Measurements from ENCODE around the gene CCNA1. TPM values are rescaled to one million over a fixed set of nuclear protein-coding genes. Genes with fewer than 3 reads are reported as not detected.

The CCNA1 gene
- 1 to 10 TPM in 1 of 6 donors, under 1 TPM in 3, not detected in 2; 0.23 to 1.1 (median 0.47) TPM for polyA plus RNA-seq (ENCODE audit: low read depth in 6 of 6)

- ATAC-seq (ENCODE audit: low read depth in 2 of 2) (peak; percentile 48 to 56), DNase-seq (peak; percentile 22)
- H3K27ac Mint-ChIP-seq: peak within 1 kb of the TSS in 2 of 6 donors; percentile 55 to 84
- H3K36me3 Mint-ChIP-seq: no peaks in the 10 kb centered on the region
- peak within 1 kb of the TSS; percentile 71 to 92 (median 83) for H3K4me3 Mint-ChIP-seq
- H3K4me1 Mint-ChIP-seq: peaks cover 12 to 31% (median 21%) of the 10 kb centered on the region in 3 donors
- H3K9me3 Mint-ChIP-seq: peaks cover 0 to 5% (median 0%) of the 10 kb centered on the region in 7 donors
- peaks cover 34 to 74% (median 36%) of the 10 kb centered on the region in 3 donors for H3K27me3 Mint-ChIP-seq
Observed at GRCh38 chr13:36432106-36432544, at the start of gene CCNA1. Gene CCNA1, plus strand, starts transcription at chr13:36432495. Its CDS starts 562 bp downstream, at chr13:36433057.

GRCh38 chr13:36385489-36385888 lies 46.8 kb upstream of the CCNA1 start:
- Mint-ChIP-seq H3K27me3 (peaks cover 5 to 16% (median 13%) of the 10 kb centered on the region in 3 donors), H3K9me3 (peaks cover 0 to 13% (median 2%) of the 10 kb centered on the region in 7 donors), H3K4me3 (no peak overlapping the region), H3K36me3 (no peaks in the 10 kb centered on the region), H3K4me1 (no peaks in the 10 kb centered on the region), H3K27ac (no peak overlapping the region)
- ATAC-seq (ENCODE audit: low read depth in 2 of 2): no peak
- DNase-seq: no peak

- Mint-ChIP-seq H3K27me3 (peaks cover 0 to 7% (median 3%) of the 10 kb centered on the region in 3 donors), H3K4me3 (no peak overlapping the region), H3K36me3 (no peaks in the 10 kb centered on the region), H3K4me1 (peaks cover 0 to 5% (median 0%) of the 10 kb centered on the region in 3 donors), H3K27ac (peak overlapping the region in 1 of 6 donors; percentile 32), H3K9me3 (peaks cover 0 to 9% (median 0%) of the 10 kb centered on the region in 7 donors)
- ATAC-seq (ENCODE audit: low read depth in 2 of 2) (peak in 1 of 2 donors; percentile 32), DNase-seq (no peak)
Observed at GRCh38 chr13:36395280-36395679, 37.0 kb upstream of the CCNA1 start.

DNA sequence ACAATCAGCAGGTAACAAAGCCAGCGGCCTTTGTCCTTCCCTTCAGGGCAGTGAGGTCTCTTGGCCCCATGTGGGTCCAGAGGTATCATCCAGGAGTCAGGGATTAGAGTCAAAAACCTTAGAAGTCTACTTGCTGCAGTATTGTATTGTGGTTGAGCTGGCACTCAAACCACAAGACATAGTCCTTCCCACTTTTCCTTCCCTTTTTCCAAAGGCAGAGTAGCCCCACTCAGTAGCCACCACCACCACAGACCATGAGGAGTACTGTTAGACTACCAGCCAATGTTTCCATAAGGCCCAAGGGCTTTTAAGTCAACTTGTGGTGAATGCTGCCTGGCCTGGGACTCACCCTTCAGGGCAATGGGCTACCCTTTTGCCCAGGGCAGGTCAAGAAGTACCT lies 27.1 kb upstream of the CCNA1 start:
- no peaks in the 10 kb centered on the region for H3K36me3 Mint-ChIP-seq
- H3K27ac Mint-ChIP-seq: no peak overlapping the region
- H3K27me3 Mint-ChIP-seq: peaks cover 0 to 27% (median 18%) of the 10 kb centered on the region in 3 donors
- H3K9me3 Mint-ChIP-seq: peaks cover 0 to 7% (median 0%) of the 10 kb centered on the region in 7 donors
- DNase-seq: no peak
- no peak overlapping the region for H3K4me3 Mint-ChIP-seq
- H3K4me1 Mint-ChIP-seq: no peaks in the 10 kb centered on the region
- no peak for ATAC-seq (ENCODE audit: low read depth in 2 of 2)

GRCh38 chr13:36412736-36413135 lies 19.6 kb upstream of the CCNA1 start:
- no peak overlapping the region for H3K4me3 Mint-ChIP-seq
- no peaks in the 10 kb centered on the region for H3K36me3 Mint-ChIP-seq
- ATAC-seq (ENCODE audit: low read depth in 2 of 2): no peak
- DNase-seq: no peak
- H3K27ac Mint-ChIP-seq: no peak overlapping the region
- H3K4me1 Mint-ChIP-seq: peaks cover 16 to 28% (median 17%) of the 10 kb centered on the region in 3 donors
- peaks cover 5 to 14% (median 5%) of the 10 kb centered on the region in 3 donors for H3K27me3 Mint-ChIP-seq
- peaks cover 0 to 15% (median 0%) of the 10 kb centered on the region in 7 donors for H3K9me3 Mint-ChIP-seq

GRCh38 chr13:36413161-36413560 lies 19.1 kb upstream of the CCNA1 start:
- Mint-ChIP-seq H3K27me3 (peaks cover 1 to 9% (median 5%) of the 10 kb centered on the region in 3 donors), H3K36me3 (no peaks in the 10 kb centered on the region), H3K9me3 (peaks cover 0 to 15% (median 0%) of the 10 kb centered on the region in 7 donors), H3K4me3 (no peak overlapping the region), H3K4me1 (peaks cover 20 to 32% (median 20%) of the 10 kb centered on the region in 3 donors), H3K27ac (no peak overlapping the region)
- DNase-seq (no peak), ATAC-seq (ENCODE audit: low read depth in 2 of 2) (no peak)

DNA sequence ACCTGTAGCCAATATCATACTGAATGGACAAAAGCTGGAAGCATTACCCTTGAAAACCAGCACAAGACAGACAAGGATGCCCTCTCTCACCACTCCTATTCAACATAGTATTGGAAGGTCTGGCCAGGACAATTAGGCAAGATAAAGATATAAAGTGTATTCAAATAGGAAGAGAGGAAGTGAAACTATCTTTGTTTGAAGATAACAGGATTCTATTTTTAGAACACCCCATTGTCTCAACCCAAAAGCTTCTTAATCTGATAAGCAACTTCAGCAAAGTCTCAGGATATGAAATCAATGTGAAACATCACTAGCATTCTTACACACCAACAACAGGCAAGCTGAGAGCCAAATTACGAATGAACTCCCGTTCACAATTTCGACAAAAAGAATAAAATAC lies 17.8 kb upstream of the CCNA1 start:
- H3K27me3 Mint-ChIP-seq: peaks cover 0 to 6% (median 5%) of the 10 kb centered on the region in 3 donors
- ATAC-seq (ENCODE audit: low read depth in 2 of 2) (peak in 1 of 2 donors; percentile 39), DNase-seq (peak; percentile 9)
- H3K9me3 Mint-ChIP-seq: peaks cover 0 to 15% (median 0%) of the 10 kb centered on the region in 7 donors
- peaks cover 22 to 33% (median 23%) of the 10 kb centered on the region in 3 donors for H3K4me1 Mint-ChIP-seq
- H3K4me3 Mint-ChIP-seq: peak overlapping the region in 5 of 8 donors; percentile 11 to 55 (median 22)
- H3K36me3 Mint-ChIP-seq: no peaks in the 10 kb centered on the region
- peak overlapping the region in 2 of 6 donors; percentile 9 to 74 for H3K27ac Mint-ChIP-seq

GRCh38 chr13:36417331-36417730 lies 15.0 kb upstream of the CCNA1 start:
- DNase-seq (no peak), ATAC-seq (ENCODE audit: low read depth in 2 of 2) (no peak)
- no peak overlapping the region for H3K4me3 Mint-ChIP-seq
- no peak overlapping the region for H3K27ac Mint-ChIP-seq
- H3K36me3 Mint-ChIP-seq: no peaks in the 10 kb centered on the region
- H3K27me3 Mint-ChIP-seq: peaks cover 10 to 14% (median 12%) of the 10 kb centered on the region in 3 donors
- peaks cover 22 to 36% (median 27%) of the 10 kb centered on the region in 3 donors for H3K4me1 Mint-ChIP-seq
- H3K9me3 Mint-ChIP-seq: peaks cover 0 to 15% (median 0%) of the 10 kb centered on the region in 7 donors

- H3K27me3 Mint-ChIP-seq: peaks cover 10 to 15% (median 14%) of the 10 kb centered on the region in 3 donors
- ATAC-seq (ENCODE audit: low read depth in 2 of 2) (peak in 1 of 2 donors; percentile 24), DNase-seq (no peak)
- no peak overlapping the region for H3K27ac Mint-ChIP-seq
- H3K9me3 Mint-ChIP-seq: peaks cover 0 to 15% (median 0%) of the 10 kb centered on the region in 7 donors
- peak overlapping the region in 2 of 8 donors; percentile 10 to 17 for H3K4me3 Mint-ChIP-seq
- no peaks in the 10 kb centered on the region for H3K36me3 Mint-ChIP-seq
- peaks cover 21 to 33% (median 27%) of the 10 kb centered on the region in 3 donors for H3K4me1 Mint-ChIP-seq
Observed at GRCh38 chr13:36418022-36418805, 14.1 kb upstream of the CCNA1 start.

- Mint-ChIP-seq H3K9me3 (peaks cover 0 to 16% (median 5%) of the 10 kb centered on the region in 7 donors), H3K4me1 (peaks cover 5 to 13% (median 11%) of the 10 kb centered on the region in 3 donors), H3K27me3 (peaks cover 17 to 33% (median 32%) of the 10 kb centered on the region in 3 donors), H3K36me3 (no peaks in the 10 kb centered on the region), H3K4me3 (no peak overlapping the region), H3K27ac (peak overlapping the region in 1 of 6 donors; percentile 0)
- peak; percentile 77 to 91 for ATAC-seq (ENCODE audit: low read depth in 2 of 2)
- peak; percentile 60 for DNase-seq
Observed at GRCh38 chr13:36420437-36420891, 11.8 kb upstream of the CCNA1 start.

DNA sequence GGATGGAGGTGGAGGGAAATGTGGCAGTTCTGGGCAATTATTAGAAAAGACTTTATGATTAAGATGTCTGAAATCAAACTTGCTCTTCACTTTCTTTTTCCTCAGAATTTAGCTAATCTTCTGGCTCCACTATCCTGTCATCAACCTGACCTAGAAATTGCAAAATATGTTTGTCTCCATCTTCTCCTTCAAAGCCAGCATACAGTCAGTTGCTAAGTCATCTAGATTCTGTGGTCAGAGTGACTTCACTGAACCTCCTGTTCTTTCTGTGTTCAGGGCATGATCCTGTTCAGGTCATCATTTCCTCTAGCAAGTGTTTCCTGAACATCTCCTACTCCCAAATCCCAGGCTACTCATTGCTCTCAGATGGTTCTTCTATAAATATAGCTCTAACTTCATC lies 10.8 kb upstream of the CCNA1 start:
- ATAC-seq (ENCODE audit: low read depth in 2 of 2): no peak
- peaks cover 19 to 42% (median 35%) of the 10 kb centered on the region in 3 donors for H3K27me3 Mint-ChIP-seq

GRCh38 chr13:36428086-36428485 lies 4.2 kb upstream of the CCNA1 start:
- Mint-ChIP-seq H3K9me3 (peaks cover 5 to 20% (median 9%) of the 10 kb centered on the region in 7 donors), H3K4me1 (peaks cover 12 to 25% (median 21%) of the 10 kb centered on the region in 3 donors), H3K27ac (no peak overlapping the region), H3K27me3 (peaks cover 44 to 77% (median 62%) of the 10 kb centered on the region in 3 donors), H3K36me3 (no peaks in the 10 kb centered on the region), H3K4me3 (no peak overlapping the region)
- ATAC-seq (ENCODE audit: low read depth in 2 of 2) (no peak), DNase-seq (no peak)

More for the DNA sequence above, 10.8 kb upstream of the CCNA1 start:
- peaks cover 1 to 17% (median 7%) of the 10 kb centered on the region in 7 donors for H3K9me3 Mint-ChIP-seq
- H3K4me3 Mint-ChIP-seq: no peak overlapping the region
- no peak for DNase-seq
- no peaks in the 10 kb centered on the region for H3K36me3 Mint-ChIP-seq
- H3K27ac Mint-ChIP-seq: no peak overlapping the region
- H3K4me1 Mint-ChIP-seq: peaks cover 5 to 13% (median 11%) of the 10 kb centered on the region in 3 donors
